ENCODE data around the gene RSAD1. TPM values are rescaled to one million over a fixed set of nuclear protein-coding genes. Genes with fewer than 3 reads are reported as not detected.

RSAD1 gene
- 52.7 TPM for total RNA-seq
- long read RNA-seq, transcript RSAD1-201 (9 exons, 2,528 nt): major isoform, 49 of 73 reads
- long read RNA-seq, partial matches to known transcripts: 3 of 73 reads
- long read RNA-seq, other reads (novel, unspliced or antisense): 20 of 73 reads

- DNase-seq (ENCODE audit: missing footprints): peak; percentile 95
- intact Hi-C loops (cut with DNase I): loop anchor here (2.0 to 5.0 kb wide), 2 partner anchors 52 to 116 kb away; partner anchors contain the start of gene ACSF2
- ATAC-seq: peak; percentile 93
These were observed at the start of gene RSAD1 for GRCh38 chr17:50478391-50479381. RSAD1 (plus strand) TSS chr17:50478860; CDS start chr17:50478885, 25 bp downstream.

DNA sequence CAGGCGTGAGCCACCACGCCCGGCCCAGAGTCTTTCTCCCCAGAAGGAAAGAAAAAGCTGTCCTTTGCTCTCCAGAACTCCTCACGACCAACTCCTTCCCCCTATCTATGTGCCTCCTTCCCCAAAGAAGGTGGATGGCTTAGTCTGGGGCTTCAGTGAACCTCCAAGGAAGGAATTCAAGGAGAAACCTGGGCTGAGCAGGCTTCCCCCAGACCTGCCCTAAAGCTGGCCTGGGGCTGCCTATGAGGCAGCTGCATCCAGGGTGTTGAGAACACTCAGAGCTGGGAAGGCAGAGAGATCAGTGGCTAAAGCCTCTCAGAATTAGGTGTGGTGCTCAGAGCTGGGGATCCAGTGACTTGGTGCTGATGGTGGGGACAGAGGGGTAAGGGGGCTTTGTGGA is 48.9 kb upstream of the RSAD1 start:
- DNase-seq (ENCODE audit: missing footprints) (no peak), ATAC-seq (no peak)
- intact Hi-C loops (cut with DNase I): no loop called here

DNA sequence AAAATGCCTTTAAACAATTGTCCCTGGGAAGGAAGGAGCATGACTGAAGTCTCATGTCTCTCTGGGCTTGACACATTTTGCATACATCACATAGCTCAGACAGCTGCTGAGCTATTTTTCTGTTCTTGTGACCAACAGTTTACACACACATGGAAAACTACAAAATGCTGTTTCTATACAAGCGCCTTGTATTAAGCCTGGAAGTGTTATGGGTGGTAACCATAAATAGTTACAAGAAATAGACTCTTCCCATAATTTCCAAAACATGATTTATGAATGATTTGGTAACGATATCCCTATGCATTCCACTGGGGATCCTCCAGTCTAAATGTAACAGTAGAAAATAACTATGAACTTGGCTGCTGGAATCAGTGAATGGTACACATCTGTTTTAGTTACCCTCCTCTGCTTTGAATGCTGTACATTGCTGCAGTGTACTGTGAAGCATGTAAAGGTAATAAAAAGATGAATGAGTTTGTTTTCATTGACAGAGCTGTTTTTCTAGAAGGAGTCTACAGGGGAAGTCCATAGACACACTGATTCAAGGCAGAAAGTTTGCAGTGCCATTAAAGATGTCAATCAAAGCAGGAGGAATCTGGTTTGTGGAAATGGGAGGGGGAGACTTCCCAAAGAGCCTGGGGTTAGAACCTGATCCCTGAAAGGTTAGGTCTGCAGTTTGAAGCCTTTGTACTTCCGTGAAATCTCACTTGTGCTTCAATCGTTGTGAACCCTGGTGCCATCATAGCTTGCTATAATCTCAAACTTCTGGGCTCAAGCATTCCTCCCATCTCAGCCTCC is 47.6 kb upstream of the RSAD1 start:
- ATAC-seq (no peak), DNase-seq (ENCODE audit: missing footprints) (no peak)
- intact Hi-C loops (cut with DNase I): no loop called here

DNA sequence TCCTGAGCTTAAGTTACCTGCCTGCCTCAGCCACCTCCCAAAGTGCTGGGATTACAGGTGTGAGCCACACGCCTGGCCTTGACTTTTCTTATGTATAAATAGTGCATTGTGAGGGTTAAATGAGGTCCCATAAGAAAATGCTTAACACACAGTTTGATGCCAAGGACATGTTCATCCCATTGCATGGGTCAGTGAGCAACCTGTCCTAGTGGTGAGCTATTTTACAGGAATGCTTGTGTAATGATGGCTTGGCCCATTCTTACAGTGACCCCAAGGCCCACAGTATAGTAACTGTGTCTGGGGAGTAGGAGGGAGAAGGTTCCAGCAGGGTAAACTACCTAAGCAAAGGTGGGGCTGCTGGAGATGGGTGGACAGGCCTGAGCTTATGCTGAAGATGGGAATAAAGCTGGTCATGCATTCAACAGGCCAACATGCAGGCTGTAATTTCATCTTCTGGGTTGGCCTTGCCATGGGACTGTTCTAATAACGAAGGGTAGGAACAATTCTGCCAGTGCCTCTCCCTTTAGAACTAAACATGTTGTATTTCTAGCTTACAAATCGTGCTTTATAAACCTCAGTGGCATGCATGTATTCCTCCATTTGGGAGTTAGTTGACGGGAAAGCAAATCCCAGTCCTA is 46.4 kb upstream of the RSAD1 start:
- intact Hi-C loops (cut with DNase I): no loop called here
- DNase-seq (ENCODE audit: missing footprints): no peak
- ATAC-seq: no peak

DNA sequence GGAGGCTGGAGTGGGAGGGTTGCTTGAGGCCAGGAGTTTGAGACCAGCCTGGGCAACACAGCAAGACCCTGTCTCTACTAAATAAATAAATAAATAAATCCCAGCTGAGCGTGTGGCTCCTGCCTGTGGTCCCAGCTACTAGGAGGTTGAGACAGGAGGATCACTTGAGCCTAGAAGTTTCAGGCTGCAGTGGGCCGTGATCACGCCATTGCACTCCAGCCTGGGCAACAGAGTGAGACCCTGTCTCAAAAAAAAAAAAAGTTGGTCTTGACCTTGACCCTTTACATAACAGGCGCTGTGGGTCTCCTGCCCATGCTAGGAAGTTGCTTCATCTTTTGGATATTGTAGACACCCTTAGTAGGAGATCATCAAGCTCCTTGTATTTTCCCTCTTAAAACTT is 41.3 kb upstream of the RSAD1 start:
- intact Hi-C loops (cut with DNase I): no loop called here
- DNase-seq (ENCODE audit: missing footprints): no peak
- no peak for ATAC-seq

DNA sequence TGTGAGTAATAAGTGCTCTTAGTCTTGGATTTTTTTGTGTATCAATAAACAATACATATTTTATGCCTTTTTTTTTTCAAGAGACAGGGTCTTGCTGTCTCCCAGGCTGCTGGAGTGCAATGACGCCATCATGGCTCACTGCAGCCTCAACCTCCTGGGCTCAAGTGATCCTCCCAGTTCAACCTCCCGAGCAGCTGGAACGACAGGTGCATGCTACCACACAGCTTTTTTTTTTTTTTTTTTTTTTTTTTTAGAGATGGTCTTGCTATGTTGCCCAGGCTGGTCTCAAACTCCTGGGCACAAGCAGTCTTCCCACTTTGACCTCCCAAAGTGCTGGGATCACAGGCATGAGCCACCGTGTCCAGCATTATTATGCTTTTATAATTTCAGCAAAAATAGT is 39.7 kb upstream of the RSAD1 start:
- intact Hi-C loops (cut with DNase I): no loop called here
- no peak for ATAC-seq
- DNase-seq (ENCODE audit: missing footprints): no peak

DNA sequence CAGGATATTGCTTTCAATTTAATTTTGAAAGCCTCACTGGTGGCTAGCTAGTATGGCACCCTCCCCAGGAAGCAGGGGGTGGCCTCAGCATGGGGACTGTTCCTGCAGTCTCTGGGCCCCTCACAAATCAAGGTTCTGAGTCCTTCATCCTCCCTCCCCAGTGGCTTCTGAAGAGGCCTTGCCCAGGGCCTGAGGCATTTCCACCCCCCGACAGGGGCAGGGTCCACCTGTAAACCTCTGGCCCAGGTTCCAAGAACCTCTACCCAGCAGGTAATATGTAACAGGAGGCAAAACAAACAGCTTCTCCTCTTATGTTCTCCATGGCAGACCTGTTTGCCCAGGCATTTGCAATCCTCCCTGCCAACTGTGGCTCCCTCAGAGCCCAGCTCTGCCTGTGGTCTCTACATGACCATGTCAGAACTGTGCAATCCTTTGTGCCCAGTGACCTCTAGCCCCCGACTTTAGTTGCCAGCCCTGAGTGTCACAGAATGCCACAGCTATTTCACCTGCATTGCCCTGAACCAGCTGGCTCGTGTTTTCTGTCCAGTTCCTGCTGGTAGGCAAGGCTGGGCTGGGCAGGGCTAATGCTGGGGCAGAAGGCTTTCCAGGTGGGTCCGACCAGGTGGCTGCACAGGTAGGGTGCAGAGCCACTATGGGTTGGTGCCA is 38.4 kb upstream of the RSAD1 start:
- ATAC-seq (no peak), DNase-seq (ENCODE audit: missing footprints) (no peak)
- intact Hi-C loops (cut with DNase I): no loop called here

GRCh38 chr17:50440838-50441829 is 37.5 kb upstream of the RSAD1 start:
- DNase-seq (ENCODE audit: missing footprints): no peak
- ATAC-seq: no peak
- intact Hi-C loops (cut with DNase I): no loop called here

- intact Hi-C loops (cut with DNase I): no loop called here
- ATAC-seq (peak; percentile 36), DNase-seq (ENCODE audit: missing footprints) (no peak)
These were observed 35.1 kb upstream of the RSAD1 start for GRCh38 chr17:50443505-50443974.

DNA sequence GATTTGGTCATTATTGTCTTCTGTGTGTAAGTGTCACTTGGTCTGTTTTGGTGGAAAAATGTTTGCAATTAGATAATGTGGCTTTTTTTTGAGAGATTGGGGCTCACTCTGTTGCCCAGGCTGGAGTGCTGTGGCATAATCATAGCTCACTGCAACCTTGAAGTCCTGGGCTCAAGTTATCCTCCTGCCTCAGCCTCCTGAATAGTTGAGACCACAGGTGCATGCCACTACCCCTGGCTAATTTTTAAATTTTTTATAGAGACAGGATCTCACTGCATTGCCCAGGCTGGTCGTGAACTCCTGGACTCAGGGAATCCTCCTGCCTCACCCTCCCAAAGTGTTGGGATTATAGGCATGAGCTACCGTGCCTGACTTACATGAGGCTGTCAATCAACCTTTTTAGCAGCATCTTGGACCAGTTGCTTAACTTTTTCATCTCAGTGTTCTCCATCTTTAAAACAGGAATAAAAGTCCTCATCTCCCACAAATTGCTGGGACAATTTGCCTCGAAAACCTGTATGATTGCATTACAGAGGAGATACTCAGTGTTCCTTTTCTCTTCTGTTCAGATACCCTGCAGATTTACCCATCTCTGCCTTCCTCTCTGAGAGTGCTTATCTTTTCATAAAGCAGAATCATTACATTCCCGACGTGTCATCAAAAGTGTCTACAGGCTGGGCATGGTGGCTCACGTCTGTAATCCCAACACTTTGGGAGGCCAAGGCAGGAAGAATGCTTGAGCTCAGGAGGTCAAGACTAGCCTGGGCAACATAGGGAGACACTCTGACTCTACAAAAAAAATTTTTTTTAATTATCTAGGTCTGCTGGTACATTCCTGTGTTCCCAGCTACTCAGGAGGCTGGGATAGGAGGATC is 33.6 kb upstream of the RSAD1 start:
- intact Hi-C loops (cut with DNase I): no loop called here
- ATAC-seq (no peak), DNase-seq (ENCODE audit: missing footprints) (no peak)

- ATAC-seq (no peak), DNase-seq (ENCODE audit: missing footprints) (no peak)
- intact Hi-C loops (cut with DNase I): no loop called here
These were observed 32.8 kb upstream of the RSAD1 start for GRCh38 chr17:50445730-50446325.

GRCh38 chr17:50447870-50448595 is 30.6 kb upstream of the RSAD1 start:
- ATAC-seq (peak; percentile 53), DNase-seq (ENCODE audit: missing footprints) (no peak)
- intact Hi-C loops (cut with DNase I): no loop called here

GRCh38 chr17:50448643-50449042 is 30.0 kb upstream of the RSAD1 start:
- ATAC-seq: no peak
- DNase-seq (ENCODE audit: missing footprints): no peak
- intact Hi-C loops (cut with DNase I): no loop called here

- ATAC-seq (no peak), DNase-seq (ENCODE audit: missing footprints) (no peak)
- intact Hi-C loops (cut with DNase I): no loop called here
These were observed 26.6 kb upstream of the RSAD1 start for GRCh38 chr17:50451943-50452629.

All from Right ventricle myocardium inferior (tissue), 1 donor.